ENCODE measurements around the gene FAM72D. TPM values are rescaled to one million over a fixed set of nuclear protein-coding genes. Genes with fewer than 3 reads are reported as not detected.
"Not testable (repeated sequence)": the region's sequence is repeated elsewhere in the genome, so short reads cannot be mapped to it uniquely, and the experiment has no call there.

Gene FAM72D
- total RNA-seq, 2 experiments from 2014 or later, result 14.4 to 44.5 TPM

- intact Hi-C loops (cut with micrococcal nuclease; ENCODE audit: unreplicated experiment); H3K4me3 ChIP-seq (ENCODE audit: low read depth, low read length, poor library complexity, severe bottlenecking); H3K79me2 ChIP-seq (ENCODE audit: insufficient read depth, low read depth, low read length); DNase-seq (ENCODE audit: low spot score); H4K20me1 ChIP-seq (ENCODE audit: insufficient read depth, low read length); CTCF ChIA-PET (ENCODE audit: unreplicated experiment); POLR2A ChIA-PET; H3K9me3 ChIP-seq (ENCODE audit: low read length); H3K4me1 ChIP-seq (ENCODE audit: insufficient read depth, low read length, poor library complexity, severe bottlenecking); H3K4me2 ChIP-seq (ENCODE audit: low read length); BruUV-seq (replicated peaks); H3K9me2 ChIP-seq (ENCODE audit: insufficient read depth, low read length); H3K36me3 ChIP-seq (ENCODE audit: insufficient read depth, low read length); H2AFZ ChIP-seq (ENCODE audit: low read length); H3K27ac ChIP-seq (ENCODE audit: low read depth, low read length, poor library complexity, severe bottlenecking): not testable (repeated sequence)
Measured at GRCh38 chr1:145156891-145157610, 61.3 kb downstream of the FAM72D start.

GRCh38 chr1:145157715-145158114 lies 61.9 kb downstream of the FAM72D start:
- H3K4me2 ChIP-seq (ENCODE audit: low read length); H3K27ac ChIP-seq (ENCODE audit: low read depth, low read length, poor library complexity, severe bottlenecking); H3K9me2 ChIP-seq (ENCODE audit: insufficient read depth, low read length); H4K20me1 ChIP-seq (ENCODE audit: insufficient read depth, low read length); H3K9me3 ChIP-seq (ENCODE audit: low read length); DNase-seq (ENCODE audit: low spot score); H3K36me3 ChIP-seq (ENCODE audit: insufficient read depth, low read length); intact Hi-C loops (cut with micrococcal nuclease; ENCODE audit: unreplicated experiment); H3K4me3 ChIP-seq (ENCODE audit: low read depth, low read length, poor library complexity, severe bottlenecking); CTCF ChIA-PET (ENCODE audit: unreplicated experiment); H3K79me2 ChIP-seq (ENCODE audit: insufficient read depth, low read depth, low read length); POLR2A ChIA-PET; H3K4me1 ChIP-seq (ENCODE audit: insufficient read depth, low read length, poor library complexity, severe bottlenecking); BruUV-seq (replicated peaks); H2AFZ ChIP-seq (ENCODE audit: low read length): not testable (repeated sequence)

GRCh38 chr1:145161046-145161752 lies 65.4 kb downstream of the FAM72D start:
- POLR2A ChIA-PET; H3K79me2 ChIP-seq (ENCODE audit: insufficient read depth, low read depth, low read length); H2AFZ ChIP-seq (ENCODE audit: low read length); DNase-seq (ENCODE audit: low spot score); H3K27ac ChIP-seq (ENCODE audit: low read depth, low read length, poor library complexity, severe bottlenecking); CTCF ChIA-PET (ENCODE audit: unreplicated experiment); H3K9me2 ChIP-seq (ENCODE audit: insufficient read depth, low read length); H3K4me2 ChIP-seq (ENCODE audit: low read length); H3K9me3 ChIP-seq (ENCODE audit: low read length); H3K4me1 ChIP-seq (ENCODE audit: insufficient read depth, low read length, poor library complexity, severe bottlenecking); H3K4me3 ChIP-seq (ENCODE audit: low read depth, low read length, poor library complexity, severe bottlenecking); BruUV-seq (replicated peaks); intact Hi-C loops (cut with micrococcal nuclease; ENCODE audit: unreplicated experiment); H3K36me3 ChIP-seq (ENCODE audit: insufficient read depth, low read length); H4K20me1 ChIP-seq (ENCODE audit: insufficient read depth, low read length): not testable (repeated sequence)

Other genes starting within 250 kb of the FAM72D start
- gene SRGAP2B, start 646 bp upstream of the FAM72D start, total RNA-seq (2014; rRNA removed; shearing (Covaris generic)), result 17.7 and 22.1 TPM in 2 replicates
- gene SRGAP2B, start 646 bp upstream of the FAM72D start, total RNA-seq (2022), result 36.5 and 46.7 TPM in 2 replicates
- gene PPIAL4D, start 146.2 kb downstream of the FAM72D start, total RNA-seq (2014; rRNA removed; shearing (Covaris generic)), result not detected in 2 replicates
- gene PPIAL4D, start 146.2 kb downstream of the FAM72D start, total RNA-seq (2022), result not detected in 2 replicates

Data from OCI-LY7 (cell line).